Effector memory CD4-positive, alpha-beta T cell (primary cell): ENCODE measurements around the gene ITM2C.

Experiments
- DNase-seq, 3 donors: peaks; one replicate each; pipeline ENCODE4 v3.0.0-alpha.2; 2020
- H3K27ac ChIP-seq: 2 replicates; pipeline ENCODE4 v1.7.0; 2013; ENCODE audit warnings: mild to moderate bottlenecking, low read length, moderate library complexity; ENCODE audit not compliant: insufficient read depth, poor library complexity, severe bottlenecking
- H3K27me3 ChIP-seq: replicated peaks from 2 replicates; pipeline ENCODE4 v1.7.0; 2013; ENCODE audit warnings: mild to moderate bottlenecking, low read length; ENCODE audit not compliant: insufficient read depth, control insufficient read depth, poor library complexity, severe bottlenecking
- H3K36me3 ChIP-seq: 2 replicates; pipeline ENCODE4 v1.7.0; 2013; ENCODE audit warnings: mild to moderate bottlenecking, low read length, moderate library complexity; ENCODE audit not compliant: control insufficient read depth, insufficient read depth
- H3K4me1 ChIP-seq: 2 replicates; pipeline ENCODE4 v1.7.0; 2013; ENCODE audit warnings: low read length, mild to moderate bottlenecking; ENCODE audit not compliant: control insufficient read depth, insufficient read depth, poor library complexity, severe bottlenecking
- H3K4me3 ChIP-seq: 2 replicates; pipeline ENCODE4 v1.7.0; 2013; ENCODE audit warnings: low read length, low read depth, mild to moderate bottlenecking; ENCODE audit not compliant: insufficient read depth, poor library complexity, severe bottlenecking
- H3K9me3 ChIP-seq: 2 replicates; pipeline ENCODE4 v1.7.0; 2013; ENCODE audit warnings: mild to moderate bottlenecking, low read length, moderate library complexity; ENCODE audit not compliant: control insufficient read depth

Gene ITM2C

DNA sequence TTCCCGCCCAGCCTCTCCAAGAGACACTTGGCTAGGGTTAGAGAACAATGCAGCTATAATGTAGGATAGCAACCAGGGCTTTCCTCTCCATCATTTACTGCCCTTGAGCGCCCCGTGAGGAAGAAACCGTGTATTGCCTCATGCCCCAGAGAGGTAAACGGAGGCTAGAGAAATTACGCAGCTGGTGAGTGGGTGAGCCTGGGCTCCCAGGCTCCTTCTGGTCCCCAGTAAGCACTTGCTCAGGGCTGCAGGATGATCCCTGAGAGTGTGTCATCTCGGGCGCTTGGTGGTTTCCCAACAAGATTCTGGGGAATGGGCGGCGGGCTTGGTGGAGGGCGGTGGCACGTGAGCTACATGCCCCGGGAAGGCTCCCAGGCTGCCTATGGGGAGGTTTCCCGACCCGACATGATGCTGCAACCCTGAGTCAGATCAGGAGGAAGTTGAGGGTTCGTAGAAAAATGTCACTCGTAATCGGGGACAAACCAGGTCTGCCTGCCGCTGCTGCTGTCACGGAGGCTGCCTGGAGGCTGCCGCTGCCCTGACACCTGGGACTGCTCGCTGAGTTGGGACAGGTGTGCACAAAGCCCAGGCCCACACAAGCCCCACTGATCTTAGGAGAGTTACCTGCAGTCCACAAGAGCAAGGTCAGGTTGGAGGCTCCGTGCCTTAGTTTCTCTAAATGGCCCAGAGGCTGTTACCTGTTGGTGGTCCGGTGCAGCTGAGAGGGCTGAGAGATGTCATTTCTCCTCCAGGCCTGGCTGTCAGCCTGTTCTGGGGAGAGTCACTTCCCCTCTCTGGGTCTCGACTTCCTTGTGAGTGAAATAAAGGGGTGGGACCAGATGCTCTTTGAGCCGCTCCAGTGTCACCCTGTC is 60.0 kb downstream of the ITM2C start, which contains the start of gene GPR55:
Gene GPR55 (minus strand): TSS at position 773 of the 872 bp plus-strand sequence. CDS start 14,280 bp downstream, outside the sequence.
- peak; percentile 13 to 35 (median 25) for DNase-seq
- peak within 1 kb of the TSS; percentile 54 for H3K4me3 ChIP-seq
- no peaks in the 10 kb centered on the region for H3K9me3 ChIP-seq
- no peaks in the 10 kb centered on the region for H3K27me3 ChIP-seq
- H3K36me3 ChIP-seq = no peaks in the 10 kb centered on the region
- peaks cover 12% of the 10 kb centered on the region for H3K4me1 ChIP-seq
- peak within 1 kb of the TSS; percentile 43 for H3K27ac ChIP-seq

GRCh38 chr2:230925443-230925878 is 60.7 kb downstream of the ITM2C start:
- H3K27me3 ChIP-seq = no peaks in the 10 kb centered on the region
- H3K4me3 ChIP-seq = peak overlapping the region; percentile 54
- no peaks in the 10 kb centered on the region for H3K9me3 ChIP-seq
- DNase-seq = no peak
- peaks cover 12% of the 10 kb centered on the region for H3K4me1 ChIP-seq
- peak overlapping the region; percentile 43 for H3K27ac ChIP-seq
- no peaks in the 10 kb centered on the region for H3K36me3 ChIP-seq

- DNase-seq = no peak
- Histone ChIP-seq H3K36me3 (no peaks in the 10 kb centered on the region), H3K27ac (peak overlapping the region; percentile 43), H3K4me3 (no peak overlapping the region), H3K4me1 (peaks cover 12% of the 10 kb centered on the region), H3K9me3 (no peaks in the 10 kb centered on the region), H3K27me3 (no peaks in the 10 kb centered on the region)
Measured at GRCh38 chr2:230925879-230926765, 61.4 kb downstream of the ITM2C start.

DNA sequence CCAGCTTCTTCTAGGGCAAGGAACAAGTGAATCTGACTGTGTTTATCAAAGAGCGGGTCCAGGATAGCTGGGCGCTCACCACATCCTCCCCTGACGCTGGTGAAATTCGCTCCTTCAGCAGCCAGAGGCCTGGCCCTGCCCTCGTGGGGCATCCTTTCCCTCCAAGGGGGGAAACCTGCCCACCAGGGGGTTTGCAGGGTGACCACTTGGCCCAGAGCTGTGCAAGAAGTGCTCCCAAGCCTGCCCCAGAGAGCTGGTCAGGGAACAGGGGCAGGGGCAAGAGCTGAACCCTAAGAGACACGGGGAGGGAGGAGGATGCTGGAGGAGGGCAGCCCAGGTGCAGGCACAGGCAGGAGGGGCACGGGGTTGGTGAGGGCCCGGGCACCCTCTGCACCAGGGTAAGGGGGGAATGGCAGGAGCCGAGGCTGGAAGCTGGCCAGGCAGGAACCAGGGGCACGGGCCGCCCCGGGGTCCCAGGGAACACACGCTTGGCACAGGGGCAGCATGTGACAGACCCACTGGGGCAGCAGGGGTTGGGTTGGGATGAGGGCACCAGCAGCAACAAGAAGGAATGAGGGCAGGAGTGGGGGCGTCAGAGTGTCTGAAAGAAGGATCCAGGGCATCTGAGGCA is 63.1 kb downstream of the ITM2C start:
- Histone ChIP-seq H3K36me3 (no peaks in the 10 kb centered on the region), H3K4me1 (peaks cover 12% of the 10 kb centered on the region), H3K27me3 (no peaks in the 10 kb centered on the region), H3K27ac (no peak overlapping the region), H3K4me3 (no peak overlapping the region), H3K9me3 (no peaks in the 10 kb centered on the region)
- DNase-seq = no peak
